Fibroblast of mammary gland (primary cell): ENCODE data around the gene MC1R.
"Not testable (repeated sequence)": the region's sequence is repeated elsewhere in the genome, so short reads cannot be mapped to it uniquely, and the experiment has no call there.

Experiments
- DNase-seq: peaks from one replicate; pipeline ENCODE4 v3.0.0-alpha.2; 2010; ENCODE audit warnings: low read depth
- H3K4me3 ChIP-seq: 2 replicates; pipeline ENCODE4 v1.5.1; 2011; ENCODE audit warnings: low read depth, mild to moderate bottlenecking, low read length, moderate library complexity; ENCODE audit not compliant: control insufficient read depth
- TF ChIP-seq, protein P1 (sequence below): conservative IDR thresholded peaks from 2 replicates; pipeline ENCODE4 v1.5.1; 2011; ENCODE audit warnings: low read depth, low read length, inconsistent platforms; ENCODE audit not compliant: control insufficient read depth, insufficient read depth

MC1R gene

GRCh38 chr16:89961920-89962319, 43.3 kb downstream of the MC1R start:
- no peak overlapping the region for H3K4me3 ChIP-seq
- no peak for DNase-seq
- TF ChIP-seq, protein P1, sequence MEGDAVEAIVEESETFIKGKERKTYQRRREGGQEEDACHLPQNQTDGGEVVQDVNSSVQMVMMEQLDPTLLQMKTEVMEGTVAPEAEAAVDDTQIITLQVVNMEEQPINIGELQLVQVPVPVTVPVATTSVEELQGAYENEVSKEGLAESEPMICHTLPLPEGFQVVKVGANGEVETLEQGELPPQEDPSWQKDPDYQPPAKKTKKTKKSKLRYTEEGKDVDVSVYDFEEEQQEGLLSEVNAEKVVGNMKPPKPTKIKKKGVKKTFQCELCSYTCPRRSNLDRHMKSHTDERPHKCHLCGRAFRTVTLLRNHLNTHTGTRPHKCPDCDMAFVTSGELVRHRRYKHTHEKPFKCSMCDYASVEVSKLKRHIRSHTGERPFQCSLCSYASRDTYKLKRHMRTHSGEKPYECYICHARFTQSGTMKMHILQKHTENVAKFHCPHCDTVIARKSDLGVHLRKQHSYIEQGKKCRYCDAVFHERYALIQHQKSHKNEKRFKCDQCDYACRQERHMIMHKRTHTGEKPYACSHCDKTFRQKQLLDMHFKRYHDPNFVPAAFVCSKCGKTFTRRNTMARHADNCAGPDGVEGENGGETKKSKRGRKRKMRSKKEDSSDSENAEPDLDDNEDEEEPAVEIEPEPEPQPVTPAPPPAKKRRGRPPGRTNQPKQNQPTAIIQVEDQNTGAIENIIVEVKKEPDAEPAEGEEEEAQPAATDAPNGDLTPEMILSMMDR, result no peak

GRCh38 chr16:89962754-89963498, 44.3 kb downstream of the MC1R start:
- DNase-seq, result no peak
- TF ChIP-seq, protein P1, result no peak
- no peak overlapping the region for H3K4me3 ChIP-seq

DNA sequence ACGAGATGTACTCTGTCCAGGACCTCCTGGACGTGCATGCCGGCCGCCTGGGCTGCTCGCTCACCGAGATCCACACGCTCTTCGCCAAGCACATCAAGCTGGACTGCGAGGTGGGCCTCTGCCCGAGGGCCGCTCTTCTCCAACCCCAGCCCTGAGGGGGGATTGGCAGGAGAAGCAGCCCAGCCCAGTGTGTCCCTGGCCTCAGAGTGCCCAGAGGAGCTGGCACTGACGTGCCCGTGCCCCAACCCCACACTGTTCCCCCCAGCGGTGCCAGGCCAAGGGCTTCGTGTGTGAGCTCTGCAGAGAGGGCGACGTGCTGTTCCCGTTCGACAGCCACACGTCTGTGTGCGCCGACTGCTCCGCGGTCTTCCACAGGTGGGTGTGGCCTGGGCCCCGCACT, 45.5 kb downstream of the MC1R start:
- DNase-seq, result no peak
- TF ChIP-seq, protein P1, result no peak
- no peak overlapping the region for H3K4me3 ChIP-seq

DNA sequence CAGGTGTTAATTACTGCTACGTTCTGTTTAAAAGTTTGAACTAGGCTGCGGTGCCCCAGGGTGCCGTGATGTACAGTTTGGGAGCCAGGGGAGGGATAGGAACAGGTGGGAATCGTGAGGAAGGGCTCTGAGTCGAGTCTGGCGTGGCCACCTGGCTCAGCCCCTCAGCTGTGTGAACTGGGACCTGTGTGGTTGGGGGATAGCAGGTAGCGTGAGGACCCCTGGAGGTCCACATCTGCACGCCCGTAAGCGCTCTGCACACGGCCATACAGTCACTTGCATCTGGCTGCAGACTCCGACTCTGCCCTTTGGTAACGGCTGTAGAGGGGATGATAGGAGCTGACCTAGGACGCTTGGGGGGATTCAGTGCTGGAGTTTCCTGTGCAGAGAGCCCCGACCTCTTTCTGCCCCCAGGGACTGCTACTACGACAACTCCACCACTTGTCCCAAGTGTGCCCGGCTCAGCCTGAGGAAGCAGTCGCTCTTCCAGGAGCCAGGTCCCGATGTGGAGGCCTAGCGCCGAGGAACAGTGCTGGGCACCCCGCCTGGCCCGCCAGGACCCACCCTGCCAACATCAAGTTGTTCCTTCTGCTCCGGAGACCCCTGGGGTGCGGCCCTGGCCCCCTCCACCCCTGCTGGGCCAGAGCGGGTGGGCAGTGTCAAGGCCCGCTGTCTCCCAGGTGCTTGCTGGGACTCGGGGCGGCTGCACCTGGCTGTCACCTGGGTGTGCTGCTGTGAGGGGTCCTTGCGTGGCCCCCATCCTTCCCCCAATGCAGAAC, 47.0 kb downstream of the MC1R start:
- DNase-seq, result no peak
- TF ChIP-seq, protein P1, result no peak
- H3K4me3 ChIP-seq, result no peak overlapping the region

GRCh38 chr16:89966756-89967155, 48.1 kb downstream of the MC1R start:
- DNase-seq, result no peak
- H3K4me3 ChIP-seq, result no peak overlapping the region
- TF ChIP-seq, protein P1, result no peak

- not testable (repeated sequence) for H3K4me3 ChIP-seq, DNase-seq
Measured at GRCh38 chr16:89967436-89967835, 48.8 kb downstream of the MC1R start.

GRCh38 chr16:89968074-89968473, 49.4 kb downstream of the MC1R start:
- H3K4me3 ChIP-seq, DNase-seq: not testable (repeated sequence)
